ENCODE data around the gene RYR1.
"Not testable (repeated sequence)": the region's sequence is repeated elsewhere in the genome, so short reads cannot be mapped to it uniquely, and the experiment has no call there.

Gene RYR1

DNA sequence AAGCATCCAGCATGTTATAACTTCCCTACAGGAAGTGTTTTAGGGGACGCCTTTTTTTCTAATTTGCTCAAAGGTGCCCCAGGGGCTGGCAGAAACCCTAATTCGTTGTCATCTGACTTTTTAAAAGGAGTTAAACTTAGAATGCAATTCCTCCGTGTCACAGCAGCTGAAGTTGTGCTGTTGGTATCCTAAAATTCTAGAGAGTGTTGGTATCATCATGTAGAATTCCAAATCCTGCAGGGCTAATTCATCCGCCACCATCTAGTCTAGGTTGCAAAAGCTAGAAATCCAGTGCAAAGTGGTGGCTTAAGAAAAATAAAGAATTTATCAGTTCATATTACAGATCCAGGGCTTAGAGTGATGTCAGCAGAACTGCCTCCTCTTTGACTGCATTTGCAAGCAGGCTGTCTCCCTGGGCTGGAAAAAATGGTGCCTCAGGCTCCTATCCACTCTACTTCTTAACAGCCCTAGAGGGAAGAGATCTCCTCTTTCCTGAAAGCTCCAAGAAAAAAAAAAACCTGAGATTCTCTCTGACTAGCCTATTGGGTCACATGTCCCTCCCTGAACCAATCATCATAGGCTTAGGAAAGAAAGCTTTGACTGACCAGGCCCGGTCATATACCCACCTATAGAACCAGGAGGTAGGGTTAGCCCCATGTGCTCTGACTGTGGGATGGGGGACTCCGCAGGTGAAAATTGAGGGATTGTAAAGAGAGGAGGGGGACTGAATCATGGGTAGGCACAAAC lies 111.3 kb downstream of the RYR1 start:
- DNase-seq: peak; percentile 94

DNA sequence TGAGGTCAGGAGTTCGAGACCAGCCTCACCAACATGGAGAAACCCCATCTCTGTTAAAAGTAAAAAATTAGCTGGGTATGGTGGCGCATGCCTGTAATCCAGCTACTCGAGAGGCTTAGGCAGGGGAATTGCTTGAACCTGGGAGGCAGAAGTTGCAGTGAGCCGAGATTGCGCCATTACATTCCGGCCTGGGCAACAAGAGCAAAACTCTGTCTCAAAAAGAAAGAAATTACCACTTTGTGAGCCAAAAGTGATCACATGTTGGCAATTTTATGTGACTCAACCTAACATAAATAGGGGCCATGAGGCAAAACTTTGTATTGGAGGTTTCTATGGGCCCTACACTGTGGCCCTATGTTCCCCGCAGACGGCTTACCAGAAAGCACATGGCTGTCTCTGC lies 112.1 kb downstream of the RYR1 start:
- no peak for DNase-seq

GRCh38 chr19:38547421-38547820 lies 113.9 kb downstream of the RYR1 start:
- DNase-seq: no peak

DNA sequence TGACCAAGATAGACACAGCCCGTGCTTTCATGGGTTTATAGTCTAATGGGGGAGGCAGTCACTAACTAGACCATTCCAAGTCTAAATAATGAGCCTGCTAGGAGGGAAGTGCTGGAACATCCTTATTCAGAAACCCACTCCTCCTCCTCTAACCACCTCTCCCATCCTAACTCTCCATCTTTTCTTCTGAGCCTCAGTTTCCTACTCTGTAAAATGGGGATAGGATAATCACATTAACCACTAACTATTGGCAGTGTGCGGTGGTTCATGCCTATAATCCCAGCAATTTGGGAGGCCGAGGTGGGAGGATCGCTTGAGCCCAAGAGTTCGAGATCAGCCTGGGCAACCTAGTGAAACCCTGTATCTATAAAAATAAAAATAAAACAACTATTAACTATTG lies 115.6 kb downstream of the RYR1 start:
- no peak for DNase-seq

- no peak for DNase-seq
These were observed 116.5 kb downstream of the RYR1 start for GRCh38 chr19:38549942-38550341.

DNA sequence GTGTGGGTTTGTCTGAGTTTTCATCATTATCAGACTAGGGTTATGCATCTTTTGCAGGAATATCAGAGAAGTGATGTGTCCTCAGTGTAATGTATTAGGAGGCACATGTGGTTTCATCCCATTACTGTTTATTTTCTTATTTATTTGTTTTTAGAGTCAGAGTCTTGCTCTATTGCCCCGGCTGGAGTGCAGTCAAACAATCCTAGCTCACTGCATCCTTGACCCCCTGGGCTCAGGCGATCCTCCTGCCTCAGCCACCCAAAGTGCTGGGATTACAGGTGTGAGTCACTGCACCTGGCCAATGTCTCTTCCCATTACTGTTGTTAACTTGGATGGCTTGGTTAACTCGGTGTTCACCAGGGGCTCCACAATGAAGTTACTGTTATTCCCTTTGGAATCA lies 116.9 kb downstream of the RYR1 start:
- DNase-seq: no peak

DNA sequence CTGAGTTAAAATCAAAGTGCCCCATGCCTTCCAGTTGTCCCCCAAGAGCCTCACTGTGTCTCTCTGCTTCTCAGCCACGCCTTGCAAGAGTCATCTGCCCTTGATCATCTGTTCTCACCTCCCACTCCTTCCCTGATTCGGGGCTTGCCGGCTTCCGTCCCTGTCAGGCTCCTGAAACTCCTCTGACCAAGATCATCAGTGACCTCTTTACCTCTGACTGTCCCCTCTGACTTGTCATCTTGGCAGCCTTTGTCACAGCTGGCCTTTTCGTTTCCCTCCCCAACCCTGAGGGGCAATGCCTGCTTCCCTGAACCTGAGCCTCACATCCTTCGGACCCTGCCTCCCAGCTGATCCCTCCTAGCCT lies 117.9 kb downstream of the RYR1 start:
- no peak for DNase-seq

DNA sequence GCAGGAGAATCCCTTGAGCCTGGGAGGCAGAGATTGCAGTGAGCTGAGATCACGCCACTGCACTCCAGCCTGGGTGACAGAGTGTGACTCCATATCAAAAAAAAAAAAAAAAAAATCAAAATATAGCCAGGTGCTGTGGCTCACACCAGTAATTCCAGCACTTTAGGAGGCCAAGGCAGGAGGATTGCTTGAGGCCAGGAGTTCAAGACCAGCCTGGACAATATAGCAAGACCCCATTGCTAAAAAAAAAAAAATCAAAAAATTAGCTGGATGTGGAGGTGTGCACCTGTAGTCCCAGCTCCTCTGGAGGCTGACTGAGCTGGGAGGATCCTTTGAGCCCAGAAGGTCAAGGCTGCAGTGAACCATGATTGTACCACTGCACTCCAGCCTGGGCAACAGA lies 119.7 kb downstream of the RYR1 start:
- DNase-seq: not testable (repeated sequence)

DNA sequence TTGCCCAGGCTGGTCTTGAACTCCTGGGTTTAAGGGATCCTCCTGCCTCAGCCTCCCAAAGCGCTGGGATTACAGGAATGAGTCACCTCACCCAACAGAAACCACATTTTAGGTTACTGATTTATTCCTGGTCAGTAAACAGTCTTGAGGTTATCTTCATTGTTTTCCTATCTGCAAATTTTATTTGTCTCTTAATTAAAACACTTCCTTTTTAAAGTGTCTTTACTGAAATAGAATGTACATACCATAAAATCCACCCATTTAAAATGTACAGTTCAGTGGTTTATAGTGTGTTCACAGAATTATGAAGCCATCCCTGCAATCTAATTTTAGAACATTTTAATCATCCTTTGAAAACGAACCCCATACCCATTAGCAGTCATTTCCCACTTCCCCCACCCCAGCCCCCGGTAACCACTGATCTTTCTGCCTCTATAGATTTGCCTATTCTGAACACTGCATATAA lies 121.2 kb downstream of the RYR1 start:
- DNase-seq: no peak

- no peak for DNase-seq
These were observed 121.7 kb downstream of the RYR1 start for GRCh38 chr19:38555200-38555599.

GRCh38 chr19:38556521-38557174 lies 123.2 kb downstream of the RYR1 start:
- DNase-seq: peak; percentile 47

- peak; percentile 92 for DNase-seq
These were observed 123.8 kb downstream of the RYR1 start for GRCh38 chr19:38557205-38557799.

- DNase-seq: not testable (repeated sequence)
These were observed 125.4 kb downstream of the RYR1 start for GRCh38 chr19:38558933-38559332.

DNA sequence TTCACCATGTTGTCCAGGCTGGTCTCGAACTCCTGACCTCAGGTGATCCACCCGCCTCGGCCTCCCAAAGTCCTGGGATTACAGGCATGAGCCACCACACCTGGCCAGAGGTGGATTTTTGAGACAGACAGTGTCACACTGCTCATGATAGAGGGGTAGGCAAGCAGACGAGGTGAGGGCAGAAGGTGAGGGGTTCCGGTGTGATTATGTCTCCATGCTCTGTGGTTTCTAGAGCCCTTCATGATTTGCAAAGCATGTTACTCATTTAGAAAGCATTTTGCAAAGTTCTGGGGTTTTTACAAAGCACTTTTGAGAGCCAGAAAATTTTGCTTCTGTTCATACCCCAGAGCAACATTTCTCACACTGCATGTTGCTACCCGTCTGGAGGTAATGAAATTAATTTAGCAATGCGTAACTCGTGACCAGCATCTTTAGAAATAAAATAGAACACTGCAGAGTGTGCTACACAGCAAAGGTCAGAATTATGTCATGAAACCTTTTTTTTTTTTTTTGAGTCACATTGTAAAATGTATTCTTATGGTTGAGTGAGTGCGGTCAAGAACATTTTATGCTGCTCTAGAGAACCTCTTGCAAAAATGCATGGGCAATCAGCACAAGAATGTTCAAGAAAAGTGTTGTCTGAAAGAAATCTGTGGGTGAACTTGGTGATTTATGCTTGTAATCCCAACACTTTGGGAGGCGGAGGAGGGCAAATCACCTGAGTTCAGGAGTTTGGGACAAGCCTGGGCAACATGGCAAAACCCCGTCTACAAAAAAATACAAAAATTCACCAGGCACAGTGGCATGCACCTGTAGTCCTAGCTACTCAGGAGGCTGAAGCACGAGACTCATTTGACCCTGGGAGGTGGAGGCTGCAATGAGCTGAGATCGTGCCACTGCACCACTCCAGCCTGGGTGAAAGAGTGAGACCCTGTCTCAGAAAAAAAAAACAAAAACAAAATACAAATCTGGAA lies 126.2 kb downstream of the RYR1 start:
- no peak for DNase-seq

DNA sequence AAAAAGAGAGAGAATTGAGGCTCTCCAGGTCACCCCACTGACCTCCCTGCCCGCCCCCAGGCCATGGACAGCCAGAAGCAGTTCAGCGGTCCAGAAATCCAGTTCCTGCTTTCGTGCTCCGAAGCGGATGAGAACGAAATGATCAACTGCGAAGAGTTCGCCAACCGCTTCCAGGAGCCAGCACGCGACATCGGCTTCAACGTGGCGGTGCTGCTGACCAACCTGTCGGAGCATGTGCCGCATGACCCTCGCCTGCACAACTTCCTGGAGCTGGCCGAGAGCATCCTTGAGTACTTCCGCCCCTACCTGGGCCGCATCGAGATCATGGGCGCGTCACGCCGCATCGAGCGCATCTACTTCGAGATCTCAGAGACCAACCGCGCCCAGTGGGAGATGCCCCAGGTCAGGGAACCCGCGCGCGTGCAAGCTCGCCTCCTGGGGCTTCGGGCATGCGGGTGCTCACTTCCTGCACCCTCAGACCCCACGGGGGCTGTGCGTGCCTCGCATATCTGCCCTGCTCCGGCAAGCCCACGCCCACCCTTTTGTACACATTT lies 127.6 kb downstream of the RYR1 start:
- no peak for DNase-seq

- no peak for DNase-seq
These were observed 128.2 kb downstream of the RYR1 start for GRCh38 chr19:38561658-38562057.

GRCh38 chr19:38562096-38562495 lies 128.6 kb downstream of the RYR1 start:
- DNase-seq: no peak

- DNase-seq: no peak
These were observed 130.0 kb downstream of the RYR1 start for GRCh38 chr19:38563475-38563874.

DNA sequence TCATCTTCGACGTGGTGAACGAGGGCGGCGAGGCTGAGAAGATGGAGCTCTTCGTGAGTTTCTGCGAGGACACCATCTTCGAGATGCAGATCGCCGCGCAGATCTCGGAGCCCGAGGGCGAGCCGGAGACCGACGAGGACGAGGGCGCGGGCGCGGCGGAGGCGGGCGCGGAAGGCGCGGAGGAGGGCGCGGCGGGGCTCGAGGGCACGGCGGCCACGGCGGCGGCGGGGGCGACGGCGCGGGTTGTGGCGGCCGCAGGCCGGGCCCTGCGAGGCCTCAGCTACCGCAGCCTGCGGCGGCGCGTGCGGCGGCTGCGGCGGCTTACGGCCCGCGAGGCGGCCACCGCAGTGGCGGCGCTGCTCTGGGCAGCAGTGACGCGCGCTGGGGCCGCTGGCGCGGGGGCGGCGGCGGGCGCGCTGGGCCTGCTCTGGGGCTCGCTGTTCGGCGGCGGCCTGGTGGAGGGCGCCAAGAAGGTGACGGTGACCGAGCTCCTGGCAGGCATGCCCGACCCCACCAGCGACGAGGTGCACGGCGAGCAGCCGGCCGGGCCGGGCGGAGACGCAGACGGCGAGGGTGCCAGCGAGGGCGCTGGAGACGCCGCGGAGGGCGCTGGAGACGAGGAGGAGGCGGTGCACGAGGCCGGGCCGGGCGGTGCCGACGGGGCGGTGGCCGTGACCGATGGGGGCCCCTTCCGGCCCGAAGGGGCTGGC lies 131.6 kb downstream of the RYR1 start:
- peak; percentile 21 for DNase-seq

DNA sequence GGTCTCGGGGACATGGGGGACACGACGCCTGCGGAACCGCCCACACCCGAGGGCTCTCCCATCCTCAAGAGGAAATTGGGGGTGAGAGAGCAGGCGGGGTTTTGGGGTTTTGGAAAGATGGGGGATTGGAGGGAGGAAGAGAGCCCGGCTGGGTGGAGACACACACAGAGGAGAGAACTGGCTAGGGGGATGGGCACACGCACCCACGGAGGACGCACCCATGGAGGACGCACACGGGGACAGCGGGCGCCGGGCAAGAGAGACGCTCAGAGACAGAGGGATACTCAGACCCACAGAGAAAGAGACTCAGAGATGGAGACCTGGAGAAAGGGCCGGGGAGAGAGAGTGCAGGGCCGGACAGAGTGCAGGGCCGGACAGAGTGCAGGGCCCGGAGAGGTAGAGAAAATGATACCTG lies 132.2 kb downstream of the RYR1 start:
- no peak for DNase-seq

GRCh38 chr19:38569368-38569983 lies 136.0 kb downstream of the RYR1 start:
- DNase-seq: no peak

DNA sequence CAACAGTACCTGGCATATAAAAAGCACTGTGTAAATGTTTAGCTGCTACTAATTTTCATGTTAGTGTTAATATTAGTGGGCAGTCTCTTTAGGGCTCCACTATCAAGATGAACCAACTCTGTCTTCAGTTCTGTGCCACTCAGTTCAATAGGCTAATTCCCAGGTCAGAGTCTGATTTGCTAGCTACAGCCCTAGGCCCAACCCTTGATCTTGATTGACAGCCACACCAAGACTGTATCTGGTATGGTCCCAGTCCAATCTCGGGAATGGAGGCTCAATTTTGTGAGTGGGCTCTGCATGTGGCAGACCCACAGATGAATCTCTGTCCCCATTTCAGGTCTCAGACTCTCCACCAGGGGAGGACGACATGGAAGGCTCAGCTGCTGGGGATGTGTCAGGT lies 138.2 kb downstream of the RYR1 start:
- DNase-seq: no peak

Data from hematopoietic multipotent progenitor cell treated with erythropoietin and hydrocortisone succinate and interleukin-3 and kit ligand, for 6 days (in vitro differentiated cells).